ENCODE data around the gene TMEM239.
A peak's percentile ranks its signal among the peaks of the same experiment; 100 is the strongest.
"Not testable (repeated sequence)": the region's sequence is repeated elsewhere in the genome, so short reads cannot be mapped to it uniquely, and the experiment has no call there.

Gene TMEM239

GRCh38 chr20:2799688-2800520 lies 16.3 kb upstream of the TMEM239 start:
- no peak for DNase-seq (ENCODE audit: low read depth)

GRCh38 chr20:2800521-2801285 lies 15.5 kb upstream of the TMEM239 start, which contains the start of gene CPXM1:
Gene CPXM1, minus strand, starts transcription at chr20:2800627. Its CDS starts 55 bp downstream, at chr20:2800572.
- no peak for DNase-seq (ENCODE audit: low read depth)

GRCh38 chr20:2801286-2801728 lies 14.9 kb upstream of the TMEM239 start:
- no peak for DNase-seq (ENCODE audit: low read depth)

- no peak for DNase-seq (ENCODE audit: low read depth)
Observed at GRCh38 chr20:2804041-2804828, 11.9 kb upstream of the TMEM239 start.

GRCh38 chr20:2804852-2805688 lies 11.1 kb upstream of the TMEM239 start:
- DNase-seq (ENCODE audit: low read depth) = no peak

GRCh38 chr20:2805689-2806350 lies 10.3 kb upstream of the TMEM239 start:
- no peak for DNase-seq (ENCODE audit: low read depth)

GRCh38 chr20:2806351-2806701 lies 9.8 kb upstream of the TMEM239 start:
- no peak for DNase-seq (ENCODE audit: low read depth)

GRCh38 chr20:2807019-2807418 lies 9.1 kb upstream of the TMEM239 start:
- DNase-seq (ENCODE audit: low read depth) = no peak

GRCh38 chr20:2807929-2808328 lies 8.2 kb upstream of the TMEM239 start:
- not testable (repeated sequence) for DNase-seq (ENCODE audit: low read depth)

- no peak for DNase-seq (ENCODE audit: low read depth)
Observed at GRCh38 chr20:2809690-2810089, 6.5 kb upstream of the TMEM239 start.

GRCh38 chr20:2812189-2812588 lies 4.0 kb upstream of the TMEM239 start:
- DNase-seq (ENCODE audit: low read depth) = no peak

- no peak for DNase-seq (ENCODE audit: low read depth)
Observed at GRCh38 chr20:2814076-2814475, 2.1 kb upstream of the TMEM239 start.

- peak; percentile 92 for DNase-seq (ENCODE audit: low read depth)
Observed at GRCh38 chr20:2814587-2815051, 1.5 kb upstream of the TMEM239 start, which contains the start of gene C20orf141. Gene C20orf141, plus strand, starts transcription at chr20:2814987. Its CDS starts 198 bp downstream, at chr20:2815185.

- DNase-seq (ENCODE audit: low read depth) = no peak
Observed at GRCh38 chr20:2815242-2815900, 793 bp upstream of the TMEM239 start.

GRCh38 chr20:2816583-2817340 lies 598 bp downstream of the TMEM239 start:
- no peak for DNase-seq (ENCODE audit: low read depth)

GRCh38 chr20:2817341-2817726 lies 1.2 kb downstream of the TMEM239 start:
- no peak for DNase-seq (ENCODE audit: low read depth)

- DNase-seq (ENCODE audit: low read depth) = no peak
Observed at GRCh38 chr20:2817891-2818595, 1.9 kb downstream of the TMEM239 start.

- DNase-seq (ENCODE audit: low read depth) = no peak
Observed at GRCh38 chr20:2820084-2820895, 4.1 kb downstream of the TMEM239 start.

Measured in non-pigmented ciliary epithelial cell (primary cell).